Mesendoderm (in vitro differentiated cells): ENCODE data around the gene VWA5A.

ENCODE experiments used
- DNase-seq: peaks from one replicate; pipeline ENCODE4 v3.0.0; 2013
- H2AK5ac ChIP-seq: 2 replicates; pipeline ENCODE4 v1.6.1; 2013; ENCODE audit warnings: low read length, inconsistent platforms
- H2BK120ac ChIP-seq: 2 replicates; pipeline ENCODE4 v1.6.1; 2013; ENCODE audit warnings: low read depth, mild to moderate bottlenecking, low read length, moderate library complexity, mixed read lengths
- H2BK15ac ChIP-seq: replicated peaks from 2 replicates; pipeline ENCODE4 v1.6.1; 2013; ENCODE audit warnings: low read depth, mild to moderate bottlenecking, moderate library complexity
- H2BK5ac ChIP-seq: 2 replicates; pipeline ENCODE4 v1.6.1; 2013; ENCODE audit warnings: low read length, inconsistent platforms
- H3K18ac ChIP-seq: 2 replicates; pipeline ENCODE4 v1.6.1; 2013; ENCODE audit warnings: mild to moderate bottlenecking, low read length, mixed read lengths
- H3K23ac ChIP-seq: one replicate; pipeline ENCODE4 v1.6.1; 2013; ENCODE audit warnings: low read length
- H3K27ac ChIP-seq: 2 replicates; pipeline ENCODE4 v1.5.1; 2013; ENCODE audit warnings: low read depth, mild to moderate bottlenecking, inconsistent platforms, low read length, moderate library complexity
- H3K27me3 ChIP-seq: 2 replicates; pipeline ENCODE4 v1.6.1; 2013; ENCODE audit warnings: low read length, control low read depth, mild to moderate bottlenecking, inconsistent platforms; ENCODE audit not compliant: insufficient read depth, poor library complexity
- H3K36me3 ChIP-seq: 2 replicates; pipeline ENCODE4 v1.6.1; 2013; ENCODE audit warnings: low read length, inconsistent platforms; ENCODE audit not compliant: control insufficient read depth, insufficient read depth
- H3K4ac ChIP-seq: one replicate; pipeline ENCODE4 v1.6.1; 2013; ENCODE audit warnings: low read depth, mild to moderate bottlenecking, low read length, moderate library complexity
- H3K4me1 ChIP-seq: 2 replicates; pipeline ENCODE4 v1.6.1; 2013; ENCODE audit warnings: low read depth, low read length, inconsistent platforms; ENCODE audit not compliant: control insufficient read depth
- H3K4me2 ChIP-seq: 2 replicates; pipeline ENCODE4 v1.6.1; 2013; ENCODE audit warnings: low read length
- H3K4me3 ChIP-seq: 2 replicates; pipeline ENCODE4 v1.5.1; 2013; ENCODE audit warnings: mild to moderate bottlenecking, low read length
- H3K56ac ChIP-seq: one replicate; pipeline ENCODE4 v1.6.1; 2013; ENCODE audit warnings: low read length
- H3K79me1 ChIP-seq: 2 replicates; pipeline ENCODE4 v1.6.1; 2013; ENCODE audit warnings: low read length, inconsistent platforms
- H3K79me2 ChIP-seq: 2 replicates; pipeline ENCODE4 v1.6.1; 2013; ENCODE audit warnings: mild to moderate bottlenecking, low read length; ENCODE audit not compliant: control insufficient read depth, insufficient read depth
- H3K9ac ChIP-seq: 2 replicates; pipeline ENCODE4 v1.6.1; 2013; ENCODE audit warnings: low read length, inconsistent platforms
- H4K5ac ChIP-seq: one replicate; pipeline ENCODE4 v1.6.1; 2013; ENCODE audit warnings: low read length
- H4K8ac ChIP-seq: one replicate; pipeline ENCODE4 v1.6.1; 2013; ENCODE audit warnings: low read depth, mild to moderate bottlenecking, control low read depth, low read length, moderate library complexity
- WGBS: extraction: QIAGEN DNeasy Blood & Tissue Kit; methylation state at CpG from one replicate; pipeline ENCODE4 v1.1.7; 2013; ENCODE audit warnings: low lambda C conversion rate, missing lambda C conversion rate; ENCODE audit not compliant: insufficient coverage; ENCODE audit errors: extremely low coverage; 5-methylcytosine and 5-hydroxymethylcytosine counted together

VWA5A gene

DNA sequence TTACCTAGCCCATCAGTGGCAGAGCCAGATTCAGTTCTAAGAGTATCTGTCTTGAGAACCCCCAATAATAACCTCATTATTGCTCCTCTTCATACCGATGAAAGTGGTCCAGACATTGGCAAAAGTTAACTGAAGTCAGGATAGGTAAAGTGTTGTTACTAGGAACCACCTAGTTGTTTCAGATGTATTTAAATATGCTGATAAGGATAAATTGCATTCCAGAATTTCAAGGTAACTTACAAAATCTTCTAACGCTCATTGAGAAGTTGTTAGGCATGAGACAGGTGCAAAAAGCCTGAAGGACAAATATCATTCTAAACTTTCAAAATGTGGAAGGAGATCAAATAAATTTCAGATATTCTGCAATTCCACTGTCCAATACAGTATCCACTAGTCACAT lies 27.8 kb downstream of the VWA5A start:
- Histone ChIP-seq H3K4me3 (no peak overlapping the region), H2AK5ac (no peak overlapping the region), H3K23ac (no peak overlapping the region), H3K4me2 (no peak overlapping the region), H3K4ac (no peak overlapping the region), H4K5ac (no peak overlapping the region), H2BK15ac (no peak overlapping the region), H3K9ac (no peak overlapping the region), H3K79me2 (no peaks in the 10 kb centered on the region), H3K36me3 (no peaks in the 10 kb centered on the region), H3K27ac (no peak overlapping the region), H3K4me1 (no peaks in the 10 kb centered on the region), H4K8ac (no peak overlapping the region), H3K18ac (no peak overlapping the region), H3K79me1 (no peaks in the 10 kb centered on the region), H2BK120ac (no peak overlapping the region), H2BK5ac (no peak overlapping the region), H3K27me3 (no peaks in the 10 kb centered on the region), H3K56ac (no peak overlapping the region)
- no peak for DNase-seq
- WGBS, result no CpG with 5 or more reads among the region's 2 CpGs

DNA sequence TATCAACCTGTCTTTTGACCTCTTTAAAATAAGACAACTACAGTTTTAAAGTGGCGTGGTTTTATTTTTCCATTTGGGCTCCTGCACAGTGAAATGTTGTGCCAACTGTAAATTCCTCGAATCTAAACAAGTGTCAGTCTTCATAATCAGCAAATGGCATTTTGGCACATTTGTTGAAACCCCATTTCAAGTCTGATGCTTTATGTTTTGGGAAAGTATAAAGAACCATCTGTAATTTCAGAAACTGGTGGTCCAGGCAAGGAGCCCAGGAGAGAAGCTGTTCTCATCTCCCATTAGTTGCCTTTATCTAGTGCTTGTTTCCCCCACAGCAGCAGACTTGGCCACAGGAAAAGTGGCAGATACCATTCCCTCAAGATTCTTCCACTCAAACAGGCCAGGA lies 32.7 kb downstream of the VWA5A start:
- Histone ChIP-seq H2BK5ac (no peak overlapping the region), H2BK120ac (no peak overlapping the region), H3K27ac (no peak overlapping the region), H3K27me3 (no peaks in the 10 kb centered on the region), H2AK5ac (no peak overlapping the region), H4K5ac (no peak overlapping the region), H3K4me2 (no peak overlapping the region), H3K4me3 (no peak overlapping the region), H3K4ac (no peak overlapping the region), H3K9ac (no peak overlapping the region), H2BK15ac (no peak overlapping the region), H4K8ac (no peak overlapping the region), H3K23ac (no peak overlapping the region), H3K36me3 (no peaks in the 10 kb centered on the region), H3K79me1 (no peaks in the 10 kb centered on the region), H3K79me2 (no peaks in the 10 kb centered on the region), H3K4me1 (no peaks in the 10 kb centered on the region), H3K56ac (no peak overlapping the region), H3K18ac (no peak overlapping the region)
- WGBS, result no CpG with 5 or more reads among the region's 2 CpGs
- DNase-seq, result no peak

DNA sequence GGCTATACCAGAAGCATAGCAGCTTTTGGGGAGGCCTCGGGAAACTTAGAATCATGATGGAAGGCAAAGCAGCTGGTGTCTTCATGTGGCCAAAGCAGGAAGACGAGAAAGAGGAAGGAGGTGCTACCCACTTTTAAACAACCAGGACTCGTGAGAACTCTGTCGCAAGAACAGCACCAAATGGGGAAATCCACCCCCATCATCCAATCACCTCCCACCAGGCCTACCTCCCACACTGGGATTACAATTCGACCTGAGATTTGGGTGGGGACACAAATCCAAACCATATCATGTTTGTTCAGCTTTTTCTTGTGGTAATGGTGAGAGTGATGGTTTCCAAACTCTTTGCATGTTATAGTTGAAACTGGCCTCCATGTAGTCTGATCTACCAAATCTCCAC lies 35.4 kb downstream of the VWA5A start:
- Histone ChIP-seq H3K79me1 (no peaks in the 10 kb centered on the region), H4K8ac (no peak overlapping the region), H3K23ac (no peak overlapping the region), H2BK5ac (no peak overlapping the region), H2AK5ac (no peak overlapping the region), H3K56ac (no peak overlapping the region), H3K27ac (no peak overlapping the region), H4K5ac (no peak overlapping the region), H3K4ac (no peak overlapping the region), H3K36me3 (no peaks in the 10 kb centered on the region), H3K4me1 (no peaks in the 10 kb centered on the region), H3K27me3 (no peaks in the 10 kb centered on the region), H3K9ac (no peak overlapping the region), H3K79me2 (no peaks in the 10 kb centered on the region), H3K4me2 (no peak overlapping the region), H3K18ac (no peak overlapping the region), H2BK15ac (no peak overlapping the region), H2BK120ac (no peak overlapping the region), H3K4me3 (no peak overlapping the region)
- no CpG with 5 or more reads among the region's 5 CpGs for WGBS
- DNase-seq, result no peak

DNA sequence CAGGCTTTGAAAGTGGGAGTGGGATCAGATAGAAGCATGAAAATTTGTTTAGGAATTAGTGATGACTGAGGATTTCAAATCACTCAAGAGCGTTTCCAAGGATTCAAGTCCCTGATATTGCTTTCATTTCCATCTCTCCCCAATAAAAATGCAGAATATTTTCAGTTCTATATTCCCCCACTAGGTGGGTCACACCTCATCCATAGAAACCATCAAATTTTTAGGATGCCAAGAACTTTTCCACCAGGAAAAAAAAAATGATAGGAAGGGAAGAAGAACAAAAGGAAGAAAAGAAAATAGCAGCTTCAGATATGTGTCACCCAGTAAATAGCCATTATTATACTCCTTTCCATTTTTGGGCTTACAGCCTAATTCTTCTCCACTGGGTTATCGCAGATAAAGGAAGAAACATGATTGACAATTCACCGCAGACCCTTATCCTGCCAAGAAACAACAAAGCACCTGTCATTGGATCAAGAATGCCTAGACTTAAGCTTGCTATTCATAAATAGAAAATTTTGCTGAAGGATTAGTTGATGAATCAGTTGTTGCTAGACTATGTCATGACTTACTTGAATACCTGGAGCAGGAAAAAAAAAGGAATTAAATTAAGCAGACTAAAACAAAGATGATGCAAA lies 37.6 kb downstream of the VWA5A start:
- H2BK120ac ChIP-seq, result no peak overlapping the region
- no CpG with 5 or more reads among the region's 3 CpGs for WGBS
- no peak overlapping the region for H2BK5ac ChIP-seq
- no peaks in the 10 kb centered on the region for H3K79me2 ChIP-seq
- H3K79me1 ChIP-seq, result no peaks in the 10 kb centered on the region
- H4K8ac ChIP-seq, result no peak overlapping the region
- H3K23ac ChIP-seq, result no peak overlapping the region
- H4K5ac ChIP-seq, result no peak overlapping the region
- no peak overlapping the region for H3K9ac ChIP-seq
- no peak overlapping the region for H3K27ac ChIP-seq
- no peak for DNase-seq
- no peaks in the 10 kb centered on the region for H3K36me3 ChIP-seq
- H2AK5ac ChIP-seq, result no peak overlapping the region
- no peak overlapping the region for H3K56ac ChIP-seq
- H3K4ac ChIP-seq, result no peak overlapping the region
- H3K18ac ChIP-seq, result no peak overlapping the region
- H3K4me3 ChIP-seq, result no peak overlapping the region
- no peaks in the 10 kb centered on the region for H3K27me3 ChIP-seq
- no peak overlapping the region for H2BK15ac ChIP-seq
- no peak overlapping the region for H3K4me2 ChIP-seq
- no peaks in the 10 kb centered on the region for H3K4me1 ChIP-seq

DNA sequence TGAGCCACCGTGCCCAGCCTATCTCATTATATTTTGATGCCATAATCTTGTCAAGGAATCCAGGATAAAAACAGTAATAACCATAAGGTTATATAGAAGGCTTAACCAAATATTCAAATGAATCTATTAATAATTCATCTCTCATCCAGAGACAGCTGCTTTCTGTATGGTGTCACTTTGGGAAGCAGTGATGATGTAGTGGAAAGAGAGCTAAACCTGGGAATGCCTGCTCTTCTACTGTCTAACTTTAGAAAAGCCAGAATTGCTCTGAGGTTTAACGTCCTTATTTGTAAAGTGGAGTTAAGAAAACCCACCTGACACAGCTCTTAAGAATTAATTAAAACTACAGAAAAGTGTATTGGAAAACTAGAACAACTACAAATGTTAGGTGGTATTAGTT lies 38.6 kb downstream of the VWA5A start:
- Histone ChIP-seq H3K27ac (no peak overlapping the region), H3K79me2 (no peaks in the 10 kb centered on the region)
- no CpG with 5 or more reads among the region's 2 CpGs for WGBS

DNA sequence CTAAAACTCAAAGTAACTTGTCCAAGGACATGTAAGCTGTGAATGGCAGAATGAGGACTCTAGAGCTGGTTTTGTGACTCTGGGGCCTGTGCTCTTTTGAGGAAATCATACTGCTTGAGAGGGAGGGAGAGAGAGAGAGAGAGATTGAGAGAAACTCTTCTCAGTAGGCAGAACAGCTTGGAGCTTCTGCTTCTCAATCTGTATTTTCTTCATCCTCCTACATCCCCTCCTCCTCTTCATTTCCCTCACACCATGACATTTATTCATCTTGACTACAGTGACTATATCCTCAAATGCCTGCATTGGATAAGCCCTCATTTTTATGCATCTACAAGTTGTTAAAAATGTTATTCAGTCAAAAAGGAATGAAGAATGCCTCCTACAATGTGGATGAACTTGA lies 44.2 kb downstream of the VWA5A start:
- Histone ChIP-seq H3K79me2 (no peaks in the 10 kb centered on the region), H2BK5ac (no peak overlapping the region), H2BK120ac (no peak overlapping the region), H3K9ac (no peak overlapping the region), H4K5ac (no peak overlapping the region), H3K4ac (no peak overlapping the region), H3K27ac (no peak overlapping the region), H2AK5ac (no peak overlapping the region), H3K18ac (no peak overlapping the region), H3K56ac (no peak overlapping the region), H3K4me2 (no peak overlapping the region), H3K79me1 (no peaks in the 10 kb centered on the region), H3K4me1 (no peaks in the 10 kb centered on the region), H3K4me3 (no peak overlapping the region), H3K27me3 (no peaks in the 10 kb centered on the region), H2BK15ac (no peak overlapping the region), H4K8ac (no peak overlapping the region), H3K23ac (no peak overlapping the region), H3K36me3 (no peaks in the 10 kb centered on the region)
- DNase-seq, result no peak

More for the DNA sequence above, 38.6 kb downstream of the VWA5A start:
- H3K18ac ChIP-seq, result no peak overlapping the region
- no peak overlapping the region for H3K56ac ChIP-seq
- no peak overlapping the region for H4K8ac ChIP-seq
- H3K4me1 ChIP-seq, result no peaks in the 10 kb centered on the region
- H3K23ac ChIP-seq, result no peak overlapping the region
- no peak overlapping the region for H3K9ac ChIP-seq
- no peak overlapping the region for H2BK120ac ChIP-seq
- H3K79me1 ChIP-seq, result no peaks in the 10 kb centered on the region
- H3K36me3 ChIP-seq, result no peaks in the 10 kb centered on the region
- H3K27me3 ChIP-seq, result no peaks in the 10 kb centered on the region
- no peak overlapping the region for H3K4me3 ChIP-seq
- no peak for DNase-seq
- no peak overlapping the region for H2AK5ac ChIP-seq
- H3K4me2 ChIP-seq, result no peak overlapping the region
- no peak overlapping the region for H2BK15ac ChIP-seq
- no peak overlapping the region for H3K4ac ChIP-seq
- no peak overlapping the region for H4K5ac ChIP-seq
- H2BK5ac ChIP-seq, result no peak overlapping the region
